ENCODE data around the gene JAKMIP1. TPM values are rescaled to one million over a fixed set of nuclear protein-coding genes. Genes with fewer than 3 reads are reported as not detected.

JAKMIP1 gene
- total RNA-seq, 3 donors from 2014 or later = 0.63 to 2.1 TPM; not detected in 1

GRCh38 chr4:6068986-6069385 is 131.4 kb downstream of the JAKMIP1 start:
- Histone ChIP-seq H3K4me1 (ENCODE audit: low read depth) (no peaks in the 10 kb centered on the region), H3K36me3 (ENCODE audit: low read depth) (no peaks in the 10 kb centered on the region), H3K9me3 (no peaks in the 10 kb centered on the region), H3K4me3 (no peak overlapping the region)
- ATAC-seq (no peak), DNase-seq (no peak)
- TF ChIP-seq, protein P1, sequence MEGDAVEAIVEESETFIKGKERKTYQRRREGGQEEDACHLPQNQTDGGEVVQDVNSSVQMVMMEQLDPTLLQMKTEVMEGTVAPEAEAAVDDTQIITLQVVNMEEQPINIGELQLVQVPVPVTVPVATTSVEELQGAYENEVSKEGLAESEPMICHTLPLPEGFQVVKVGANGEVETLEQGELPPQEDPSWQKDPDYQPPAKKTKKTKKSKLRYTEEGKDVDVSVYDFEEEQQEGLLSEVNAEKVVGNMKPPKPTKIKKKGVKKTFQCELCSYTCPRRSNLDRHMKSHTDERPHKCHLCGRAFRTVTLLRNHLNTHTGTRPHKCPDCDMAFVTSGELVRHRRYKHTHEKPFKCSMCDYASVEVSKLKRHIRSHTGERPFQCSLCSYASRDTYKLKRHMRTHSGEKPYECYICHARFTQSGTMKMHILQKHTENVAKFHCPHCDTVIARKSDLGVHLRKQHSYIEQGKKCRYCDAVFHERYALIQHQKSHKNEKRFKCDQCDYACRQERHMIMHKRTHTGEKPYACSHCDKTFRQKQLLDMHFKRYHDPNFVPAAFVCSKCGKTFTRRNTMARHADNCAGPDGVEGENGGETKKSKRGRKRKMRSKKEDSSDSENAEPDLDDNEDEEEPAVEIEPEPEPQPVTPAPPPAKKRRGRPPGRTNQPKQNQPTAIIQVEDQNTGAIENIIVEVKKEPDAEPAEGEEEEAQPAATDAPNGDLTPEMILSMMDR (IDR thresholded peaks at IDR 0.05) = no peak
- intact Hi-C loops (cut with DNase I, micrococcal nuclease) = no loop called here

DNA sequence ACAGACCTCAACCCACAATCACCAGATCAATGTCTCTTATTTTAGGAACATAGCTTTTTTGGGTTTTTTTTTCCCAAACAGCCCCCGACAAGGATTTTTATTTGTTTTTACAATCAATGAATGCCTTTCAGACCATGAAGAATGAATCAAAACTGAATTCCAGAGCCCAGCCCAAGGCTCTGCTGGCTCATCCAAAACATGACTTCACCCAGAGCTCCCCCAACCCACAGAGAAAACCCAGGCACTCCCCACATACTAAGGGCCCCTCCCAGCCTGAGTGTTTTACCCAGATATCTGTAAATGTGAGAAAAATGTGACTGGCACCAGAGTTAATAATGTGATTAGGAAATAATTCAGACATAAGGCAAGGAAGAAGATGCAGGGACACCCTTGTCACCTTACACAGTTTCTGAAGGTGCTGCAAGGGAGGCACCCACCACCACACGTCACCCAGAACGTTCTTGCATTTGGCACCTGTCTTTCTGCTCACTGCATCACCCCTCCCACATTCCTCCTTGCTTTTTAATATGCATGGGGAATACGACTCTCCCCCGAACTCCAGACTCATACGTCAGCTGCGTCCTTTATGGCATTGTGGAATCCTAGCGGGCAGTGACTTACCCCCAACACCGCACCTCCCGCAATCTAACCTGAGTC is 134.3 kb downstream of the JAKMIP1 start:
- Histone ChIP-seq H3K4me1 (ENCODE audit: low read depth) (no peaks in the 10 kb centered on the region), H3K4me3 (no peak overlapping the region), H3K9me3 (peaks cover 4% of the 10 kb centered on the region), H3K36me3 (ENCODE audit: low read depth) (no peaks in the 10 kb centered on the region)
- DNase-seq (no peak), ATAC-seq (no peak)
- TF ChIP-seq, protein P1 (IDR thresholded peaks at IDR 0.05) = no peak
- intact Hi-C loops (cut with DNase I, micrococcal nuclease) = no loop called here

DNA sequence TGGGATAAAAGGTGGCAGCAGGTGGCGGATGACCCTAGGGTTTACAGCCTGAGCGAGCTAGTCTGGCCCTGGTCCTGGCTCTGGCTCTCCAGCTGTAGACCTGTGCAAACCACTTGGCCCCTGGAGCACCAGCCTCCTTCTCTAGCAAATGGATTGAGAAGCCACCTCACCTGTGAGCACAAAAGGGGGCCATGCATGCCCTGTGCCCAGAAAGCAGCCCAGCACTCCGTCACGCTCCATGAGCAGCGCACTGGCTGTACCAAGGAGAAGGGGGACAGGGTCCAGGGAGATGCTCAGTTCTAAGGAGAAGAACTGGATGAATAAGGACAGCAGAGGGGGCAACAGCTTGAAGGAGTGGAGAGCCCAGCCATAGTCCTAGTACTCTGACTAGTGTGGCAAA is 135.2 kb downstream of the JAKMIP1 start:
- TF ChIP-seq, protein P1 (IDR thresholded peaks at IDR 0.05) = no peak
- Histone ChIP-seq H3K4me3 (no peak overlapping the region), H3K4me1 (ENCODE audit: low read depth) (no peaks in the 10 kb centered on the region), H3K9me3 (peaks cover 10% of the 10 kb centered on the region), H3K36me3 (ENCODE audit: low read depth) (no peaks in the 10 kb centered on the region)
- no peak for DNase-seq
- intact Hi-C loops (cut with DNase I, micrococcal nuclease) = no loop called here
- ATAC-seq = no peak

DNA sequence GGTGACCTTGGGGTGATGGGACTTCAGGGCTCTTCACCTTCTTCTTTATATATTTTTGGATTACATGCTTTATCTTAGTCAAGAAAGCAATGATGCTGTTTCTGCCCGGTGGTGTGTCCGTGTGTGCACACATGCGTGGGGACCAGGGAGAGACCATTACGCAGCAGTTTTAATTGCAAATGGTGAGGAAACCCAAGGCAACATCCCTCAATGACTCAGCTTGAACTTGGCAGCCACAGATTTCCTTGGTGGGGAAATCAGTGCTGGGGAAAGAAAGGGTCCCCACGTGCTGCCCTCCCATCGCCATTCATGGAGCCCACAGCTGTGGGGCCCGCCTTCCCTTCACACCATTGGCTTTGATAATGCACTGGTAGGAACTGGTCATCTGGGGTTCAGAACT is 136.0 kb downstream of the JAKMIP1 start:
- peaks cover 18% of the 10 kb centered on the region for H3K9me3 ChIP-seq
- H3K4me3 ChIP-seq = no peak overlapping the region
- no peak for DNase-seq
- TF ChIP-seq, protein P1 (IDR thresholded peaks at IDR 0.05) = no peak
- no peak for ATAC-seq
- H3K36me3 ChIP-seq (ENCODE audit: low read depth) = no peaks in the 10 kb centered on the region
- intact Hi-C loops (cut with DNase I, micrococcal nuclease) = no loop called here
- no peaks in the 10 kb centered on the region for H3K4me1 ChIP-seq (ENCODE audit: low read depth)

- no peak for ATAC-seq
- intact Hi-C loops (cut with DNase I, micrococcal nuclease) = no loop called here
- DNase-seq = no peak
- TF ChIP-seq, protein P1 (IDR thresholded peaks at IDR 0.05) = no peak
- Histone ChIP-seq H3K4me3 (no peak overlapping the region), H3K4me1 (ENCODE audit: low read depth) (no peaks in the 10 kb centered on the region), H3K36me3 (ENCODE audit: low read depth) (no peaks in the 10 kb centered on the region), H3K9me3 (peaks cover 25% of the 10 kb centered on the region)
Measured at GRCh38 chr4:6063684-6064083, 136.7 kb downstream of the JAKMIP1 start.

DNA sequence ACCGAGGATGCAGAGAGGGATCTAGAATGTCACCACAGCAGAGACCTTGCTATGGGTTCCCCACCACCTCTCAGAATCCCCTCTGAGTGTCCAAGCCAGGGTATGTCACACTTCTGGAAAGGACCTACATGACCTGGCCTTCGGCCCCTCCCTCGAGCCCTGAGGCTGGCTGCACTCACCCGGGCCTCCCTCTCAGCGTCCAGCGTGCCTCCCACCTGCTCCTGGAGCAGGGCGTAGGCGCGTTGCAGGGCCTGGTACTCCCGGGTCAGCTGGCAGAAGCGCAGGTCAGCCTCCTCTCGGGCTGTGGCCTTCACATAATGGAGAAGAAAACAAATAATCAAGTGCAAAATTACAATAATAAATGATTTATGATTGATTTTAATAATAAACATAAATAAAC is 138.2 kb downstream of the JAKMIP1 start:
- Histone ChIP-seq H3K9me3 (peaks cover 41% of the 10 kb centered on the region), H3K36me3 (ENCODE audit: low read depth) (no peaks in the 10 kb centered on the region), H3K4me1 (ENCODE audit: low read depth) (no peaks in the 10 kb centered on the region), H3K4me3 (no peak overlapping the region)
- no peak for DNase-seq
- intact Hi-C loops (cut with DNase I, micrococcal nuclease) = no loop called here
- TF ChIP-seq, protein P1 (IDR thresholded peaks at IDR 0.05) = no peak
- no peak for ATAC-seq
